T-cell (primary cell): ENCODE results near the gene SYNPO2L. TPM values are rescaled to one million over a fixed set of nuclear protein-coding genes. Genes with fewer than 3 reads are reported as not detected.
"Not testable (repeated sequence)": the region's sequence is repeated elsewhere in the genome, so short reads cannot be mapped to it uniquely, and the experiment has no call there.

Source experiments
- ATAC-seq, 4 experiments: fragments of 200-7000 bp in 3 of 4; fragments of 150-1000 bp in 1 of 4; cut with Tn5 transposase; replicated peaks in 1 of 4; 1 replicate in 3 of 4; 2 replicates in 1 of 4; pipeline ENCODE4 v1.10.0; 2021; ENCODE audit warnings: moderate library complexity in 3 of 4, mild to moderate bottlenecking in 2 of 4, moderate number of reproducible peaks in 1 of 4
- CTCF ChIA-PET, 2 donors: fragments of 300-600 bp; sonication (Branson Sonifier 250); formaldehyde crosslinking; loops; one replicate each; lab custom pipeline; 2022; ENCODE audit warnings: antibody characterized with exemption in 2 of 2; lab: Charles Lee
- POLR2A ChIA-PET, 2 donors: fragments of 300-600 bp; sonication (Branson Sonifier 250); formaldehyde crosslinking; loops; one replicate each; lab custom pipeline; 2022; ENCODE audit warnings: antibody characterized with exemption in 2 of 2; lab: Charles Lee
- DNase-seq, 35 experiments: peaks; one replicate each; pipeline versions ENCODE4 v3.0.0 to v3.0.0-alpha.2; 2013 to 2023
- H3K27ac ChIP-seq: one replicate; pipeline ENCODE4 v1.5.1; 2013; ENCODE audit warnings: low read length
- H3K27me3 ChIP-seq, 2 experiments: replicated peaks in 1 of 2; 1 replicate in 1 of 2; 2 replicates in 1 of 2; pipeline versions ENCODE4 v1.6.1 to v1.7.0; 2013; ENCODE audit warnings: low read length in 1 of 2, mixed read lengths in 1 of 2; ENCODE audit not compliant: control insufficient read depth in 2 of 2, insufficient read depth in 2 of 2; ENCODE audit errors: extremely low read depth in 1 of 2
- H3K36me3 ChIP-seq, 2 donors: 1 replicate in 1 of 2; 2 replicates in 1 of 2; pipeline versions ENCODE4 v1.6.1 to v1.7.0; 2013; ENCODE audit warnings: low read length in 1 of 2; ENCODE audit not compliant: control insufficient read depth in 2 of 2, insufficient read depth in 1 of 2; ENCODE audit errors: extremely low read depth in 1 of 2
- H3K4me1 ChIP-seq, 2 experiments: 1 replicate in 1 of 2; 2 replicates in 1 of 2; pipeline versions ENCODE4 v1.6.1 to v1.7.0; 2013; ENCODE audit warnings: low read length in 2 of 2, mixed read lengths in 1 of 2; ENCODE audit not compliant: insufficient read depth in 2 of 2, control insufficient read depth in 1 of 2; ENCODE audit errors: extremely low read depth in 1 of 2
- H3K4me3 ChIP-seq, 2 donors: 1 replicate in 1 of 2; 2 replicates in 1 of 2; pipeline versions ENCODE4 v1.5.1 to v1.7.0; 2013; ENCODE audit warnings: mild to moderate bottlenecking in 2 of 2, low read length in 1 of 2, moderate library complexity in 1 of 2; ENCODE audit not compliant: control insufficient read depth in 1 of 2; ENCODE audit errors: extremely low read depth in 1 of 2
- H3K9me3 ChIP-seq: 2 replicates; pipeline ENCODE4 v1.7.0; 2013
- H3K27ac Mint-ChIP-seq, 2 donors: one replicate each; pipeline ENCODE4 v1.8.0; 2020 to 2021; ENCODE audit warnings: mild to moderate bottlenecking in 2 of 2, mixed read lengths in 2 of 2
- H3K27me3 Mint-ChIP-seq, 2 donors: one replicate each; pipeline ENCODE4 v1.8.0; 2021 to 2022; ENCODE audit warnings: mixed read lengths in 2 of 2
- H3K36me3 Mint-ChIP-seq: one replicate; pipeline ENCODE4 v1.8.0; 2021; ENCODE audit warnings: mixed read lengths
- H3K4me1 Mint-ChIP-seq, 3 donors: one replicate each; pipeline ENCODE4 v1.8.0; 2020 to 2022; ENCODE audit warnings: mixed read lengths in 3 of 3, mild to moderate bottlenecking in 1 of 3
- H3K4me3 Mint-ChIP-seq, 3 donors: one replicate each; pipeline ENCODE4 v1.8.0; 2020 to 2022; ENCODE audit warnings: mild to moderate bottlenecking in 3 of 3, mixed read lengths in 3 of 3, moderate library complexity in 3 of 3
- H3K9me3 Mint-ChIP-seq, 3 donors: one replicate each; pipeline ENCODE4 v1.8.0; 2020 to 2022; ENCODE audit warnings: mixed read lengths in 3 of 3
- WGBS: methylation state at CpG from one replicate; pipeline ENCODE4 v1.1.5; 2013; ENCODE audit warnings: missing lambda C conversion rate; ENCODE audit not compliant: insufficient coverage; 5-methylcytosine and 5-hydroxymethylcytosine counted together
- total RNA-seq, 35 experiments: library from RNA in 6 of 35; stranded (reverse) in 6 of 35; fragments of 120-200 nt in 1 of 35; gene quantifications; one replicate each; pipeline versions ENCODE4 v1.2.1 to v1.2.4 and lab custom pipeline; 2013 to 2026

SYNPO2L gene
- total RNA-seq, 5 donors from 2014 or later (not counting 1 experiment from before 2014, with no cell fraction given), result not detected

DNA sequence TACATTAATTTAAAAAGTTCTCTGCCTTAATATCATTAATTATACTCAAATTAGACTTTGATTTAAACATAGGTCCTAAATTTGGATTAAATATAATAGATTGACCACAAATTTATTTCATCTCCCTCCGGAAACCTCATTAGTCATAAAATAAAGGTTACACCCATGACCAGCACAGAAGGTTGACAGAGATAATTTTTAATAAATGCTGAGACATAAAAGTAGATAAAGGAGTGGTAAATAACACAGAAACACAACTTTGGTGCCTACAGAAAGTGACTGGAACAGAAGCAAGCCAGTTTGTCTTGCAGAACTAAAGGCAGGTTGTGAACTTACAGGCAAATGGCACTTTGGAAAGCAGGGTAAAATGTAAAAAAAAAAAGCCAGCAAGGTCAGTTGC, 31.8 kb upstream of the SYNPO2L start:
- H3K36me3 ChIP-seq, POLR2A ChIA-PET, H3K9me3 Mint-ChIP-seq, H3K27me3 ChIP-seq, H3K9me3 ChIP-seq, H3K4me3 Mint-ChIP-seq, DNase-seq, H3K4me1 Mint-ChIP-seq, H3K27ac ChIP-seq, H3K4me3 ChIP-seq, CTCF ChIA-PET, H3K4me1 ChIP-seq, H3K27ac Mint-ChIP-seq, H3K27me3 Mint-ChIP-seq, ATAC-seq: not testable (repeated sequence)
- peaks cover 18% of the 10 kb centered on the region for H3K36me3 Mint-ChIP-seq
- WGBS, result no CpG with 5 or more reads among the region's 1 CpG

GRCh38 chr10:73674546-73674945, 18.7 kb upstream of the SYNPO2L start:
- DNase-seq, CTCF ChIA-PET, H3K36me3 Mint-ChIP-seq, H3K27me3 ChIP-seq, H3K27ac ChIP-seq, H3K4me1 ChIP-seq, H3K4me1 Mint-ChIP-seq, ATAC-seq, H3K4me3 ChIP-seq, H3K36me3 ChIP-seq, H3K9me3 ChIP-seq, POLR2A ChIA-PET, H3K27me3 Mint-ChIP-seq, H3K27ac Mint-ChIP-seq, H3K9me3 Mint-ChIP-seq, H3K4me3 Mint-ChIP-seq: not testable (repeated sequence)
- WGBS, result no CpG with 5 or more reads among the region's 20 CpGs

DNA sequence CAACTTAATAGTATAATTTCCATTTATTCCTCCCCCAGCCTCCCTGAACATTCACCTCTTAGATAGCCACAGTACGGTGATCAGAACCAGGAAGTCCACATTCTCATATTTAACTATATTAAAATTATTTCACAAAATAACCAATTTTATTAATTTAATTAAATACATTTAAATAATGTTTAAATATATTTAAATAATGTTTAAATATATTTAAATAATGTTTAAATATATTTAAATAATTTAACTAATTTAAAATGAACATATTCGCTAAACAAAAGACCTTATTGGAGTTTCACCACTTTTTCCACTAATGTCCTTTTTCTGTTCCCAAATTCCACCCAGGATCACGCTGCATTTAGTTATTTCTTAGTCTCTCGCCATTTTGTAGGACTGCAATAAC, 12.5 kb upstream of the SYNPO2L start:
- H3K4me1 ChIP-seq, H3K4me3 Mint-ChIP-seq, H3K9me3 ChIP-seq, H3K4me1 Mint-ChIP-seq, H3K27me3 Mint-ChIP-seq, POLR2A ChIA-PET, H3K4me3 ChIP-seq, H3K27me3 ChIP-seq, CTCF ChIA-PET, DNase-seq, ATAC-seq, H3K9me3 Mint-ChIP-seq, H3K27ac ChIP-seq, H3K36me3 ChIP-seq, H3K27ac Mint-ChIP-seq, H3K36me3 Mint-ChIP-seq: not testable (repeated sequence)
- no CpG with 5 or more reads among the region's 4 CpGs for WGBS

- H3K9me3 ChIP-seq, ATAC-seq, H3K27me3 Mint-ChIP-seq, H3K4me1 ChIP-seq, POLR2A ChIA-PET, H3K36me3 ChIP-seq, H3K27me3 ChIP-seq, H3K4me3 Mint-ChIP-seq, H3K9me3 Mint-ChIP-seq, CTCF ChIA-PET, H3K36me3 Mint-ChIP-seq, H3K4me3 ChIP-seq, H3K4me1 Mint-ChIP-seq, H3K27ac ChIP-seq, H3K27ac Mint-ChIP-seq, DNase-seq: not testable (repeated sequence)
- 80% methylated on average over 1 of the region's 5 CpGs for WGBS
These were observed 10.5 kb upstream of the SYNPO2L start for GRCh38 chr10:73666153-73666809.

DNA sequence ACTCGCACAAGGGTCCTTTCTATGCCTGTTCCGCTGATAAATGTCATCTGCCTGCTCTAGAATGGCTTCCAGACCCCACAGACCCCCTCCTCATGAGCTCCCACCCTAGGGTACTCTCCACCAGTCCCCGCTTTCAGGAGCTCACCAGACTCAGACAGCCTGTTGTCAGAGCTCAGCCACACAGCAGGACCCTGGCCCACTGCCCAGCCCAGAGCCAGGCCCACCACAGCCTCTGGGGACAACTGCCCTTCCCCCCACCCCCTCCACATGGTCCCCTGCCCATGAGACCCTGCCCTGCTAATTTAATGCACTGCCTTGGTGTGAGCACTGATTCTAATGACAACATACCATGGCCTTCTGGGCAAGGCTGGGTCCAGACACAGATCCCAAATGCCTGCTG, 9.8 kb upstream of the SYNPO2L start:
- H3K36me3 Mint-ChIP-seq, H3K4me3 ChIP-seq, H3K4me1 Mint-ChIP-seq, POLR2A ChIA-PET, H3K9me3 Mint-ChIP-seq, H3K4me1 ChIP-seq, H3K27ac ChIP-seq, CTCF ChIA-PET, H3K9me3 ChIP-seq, DNase-seq, H3K36me3 ChIP-seq, H3K27me3 Mint-ChIP-seq, ATAC-seq, H3K27me3 ChIP-seq, H3K4me3 Mint-ChIP-seq, H3K27ac Mint-ChIP-seq: not testable (repeated sequence)
- WGBS, result 89% methylated on average over 3 of the region's 3 CpGs

DNA sequence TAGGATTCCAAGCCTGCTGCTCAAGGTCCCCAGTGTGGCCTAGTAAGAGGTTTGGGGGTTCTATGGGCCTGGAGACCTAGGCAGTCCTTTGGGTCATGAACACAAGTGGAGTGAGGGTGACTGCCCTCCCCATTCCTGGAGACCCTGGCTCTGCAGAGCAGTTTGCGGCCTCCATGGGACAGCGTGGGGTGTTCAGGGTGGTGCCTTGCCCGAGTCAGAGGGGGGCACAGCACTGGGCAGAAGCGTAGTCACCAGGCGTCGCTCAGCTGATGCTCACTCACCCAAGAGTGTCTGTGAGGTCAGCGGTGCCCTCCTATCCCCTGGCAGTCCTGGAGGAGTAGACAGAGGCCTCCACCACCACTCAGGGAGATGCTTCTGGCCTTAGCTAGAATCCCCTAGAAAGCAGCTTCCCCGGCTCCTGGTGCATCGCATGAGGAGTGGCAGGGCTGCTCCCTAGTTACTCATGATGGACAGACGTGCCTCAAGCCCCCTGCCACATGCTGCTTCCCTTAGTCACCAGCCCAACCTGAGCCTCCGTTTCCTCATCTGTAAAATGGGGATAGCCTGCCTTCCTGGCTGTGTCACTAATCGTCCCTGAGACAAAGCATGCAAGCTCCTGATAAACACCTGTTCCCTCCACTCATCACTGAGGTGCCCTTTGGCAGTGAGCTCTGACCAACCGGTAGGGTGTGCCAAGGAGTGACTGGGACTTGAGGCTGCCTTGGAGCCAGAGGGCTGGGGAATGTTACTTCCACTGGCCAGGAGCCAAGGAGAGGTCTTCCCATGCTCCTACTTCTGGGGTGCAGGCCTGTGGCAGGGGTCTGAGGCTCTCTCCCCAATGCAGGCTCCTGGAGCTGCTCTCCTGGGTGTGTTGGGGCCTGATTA, 8.6 kb upstream of the SYNPO2L start:
- POLR2A ChIA-PET, result interaction anchor here in 1 of 2 donors (0.5 kb wide), 1 partner anchor 9 kb away, joined by 3 read pairs; no protein-coding TSS in a partner anchor
- H3K9me3 ChIP-seq, H3K4me3 Mint-ChIP-seq, H3K27ac ChIP-seq, H3K9me3 Mint-ChIP-seq, H3K4me3 ChIP-seq, H3K4me1 Mint-ChIP-seq, H3K36me3 Mint-ChIP-seq, CTCF ChIA-PET, H3K27ac Mint-ChIP-seq, H3K4me1 ChIP-seq, H3K27me3 Mint-ChIP-seq, ATAC-seq, H3K36me3 ChIP-seq, DNase-seq, H3K27me3 ChIP-seq: not testable (repeated sequence)
- 87% methylated on average over 6 of the region's 13 CpGs for WGBS
